Measurements from ENCODE around the gene RDX. TPM values are rescaled to one million over a fixed set of nuclear protein-coding genes. Genes with fewer than 3 reads are reported as not detected.

Gene RDX
- total RNA-seq, 1 experiment from 2014 or later: 77.4 TPM

- peaks cover 17% of the 10 kb centered on the region for H3K4me1 Mint-ChIP-seq
- no peaks in the 10 kb centered on the region for H3K9me3 Mint-ChIP-seq
- H3K27me3 Mint-ChIP-seq (ENCODE audit: low read depth): no peaks in the 10 kb centered on the region; the same call in 1 of the 2 replicates
- no peak for DNase-seq (ENCODE audit: low spot score)
- ATAC-seq: no peak
- no peaks in the 10 kb centered on the region for H3K36me3 Mint-ChIP-seq
- no peak overlapping the region for H3K27ac Mint-ChIP-seq
- CTCF ChIA-PET: no interaction called here
- no peak for TF ChIP-seq E2F4 (CRISPR knock-in tag; IDR thresholded peaks at IDR 0.05; ENCODE audit: borderline replicate concordance, low read depth)
- TF ChIP-seq KAT7 (CRISPR knock-in tag; IDR thresholded peaks at IDR 0.05; ENCODE audit: borderline replicate concordance): no peak
- no peak for TF ChIP-seq NR1H2 (CRISPR knock-in tag; IDR thresholded peaks at IDR 0.05)
- no peak for TF ChIP-seq ARID4B (CRISPR knock-in tag; IDR thresholded peaks at IDR 0.05; ENCODE audit: borderline replicate concordance)
- TF ChIP-seq ZNF512 (CRISPR knock-in tag; IDR thresholded peaks at IDR 0.05; ENCODE audit: borderline replicate concordance): no peak
- no peak for TF ChIP-seq MLX (CRISPR knock-in tag; IDR thresholded peaks at IDR 0.05)
- TF ChIP-seq JAZF1 (CRISPR knock-in tag; IDR thresholded peaks at IDR 0.05): no peak
- no peak for TF ChIP-seq ZNF263 (CRISPR knock-in tag; IDR thresholded peaks at IDR 0.05; ENCODE audit: low read depth)
- TF ChIP-seq NR2C2 (CRISPR knock-in tag; IDR thresholded peaks at IDR 0.05): no peak
- no peak for TF ChIP-seq GABPB1 (CRISPR knock-in tag; IDR thresholded peaks at IDR 0.05)
- TF ChIP-seq IRF1 (CRISPR knock-in tag; IDR thresholded peaks at IDR 0.05): no peak
- no peak for TF ChIP-seq JUN (CRISPR knock-in tag; IDR thresholded peaks at IDR 0.05)
- TF ChIP-seq FOXP1 (CRISPR knock-in tag; IDR thresholded peaks at IDR 0.05; ENCODE audit: borderline replicate concordance): no peak
- TF ChIP-seq RELA (CRISPR knock-in tag; IDR thresholded peaks at IDR 0.05; ENCODE audit: borderline replicate concordance): no peak
- no peak for TF ChIP-seq PRDM15 (CRISPR knock-in tag; IDR thresholded peaks at IDR 0.05)
- TF ChIP-seq FOXJ3 (CRISPR knock-in tag; IDR thresholded peaks at IDR 0.05; ENCODE audit: borderline replicate concordance): no peak
- no peak for TF ChIP-seq USF2 (CRISPR knock-in tag; IDR thresholded peaks at IDR 0.05)
- no peak for TF ChIP-seq CDX4 (CRISPR knock-in tag; IDR thresholded peaks at IDR 0.05; ENCODE audit: borderline replicate concordance)
- H3K4me3 Mint-ChIP-seq: no peak overlapping the region
- POLR2A ChIA-PET: no interaction called here
Observed at GRCh38 chr11:110317516-110317932, 21.1 kb upstream of the RDX start.
